GM12892 (cell line): ENCODE measurements around the gene RAP2C.

Experiments used
- POLR2A ChIP-seq: IDR thresholded peaks from 2 replicates; pipeline ENCODE4 v1.6.1; 2011; ENCODE audit warnings: low read depth, low read length, control low read depth
- POLR2AphosphoS5 ChIP-seq: IDR thresholded peaks from 2 replicates; pipeline ENCODE4 v1.6.1; 2011; ENCODE audit warnings: low read depth, low read length, control low read depth
- TAF1 ChIP-seq: IDR thresholded peaks from 2 replicates; pipeline ENCODE4 v1.6.1; 2011; ENCODE audit warnings: low read depth, mild to moderate bottlenecking, control low read depth, low read length, borderline replicate concordance

- TF ChIP-seq POLR2AphosphoS5: no peak
- no peak for TF ChIP-seq POLR2A
- no peak for TF ChIP-seq TAF1
Observed at GRCh38 chrX:132169554-132169953, 49.7 kb downstream of the RAP2C start.
